GM12878 (cell line): Measurements from ENCODE around the gene PPP1R14B. TPM values are rescaled to one million over a fixed set of nuclear protein-coding genes. Genes with fewer than 3 reads are reported as not detected.

ENCODE experiments used
- CREB1 ChIP-seq: IDR thresholded peaks from 2 replicates; pipeline ENCODE4 v1.6.1; 2012; ENCODE audit warnings: low read depth, mild to moderate bottlenecking, inconsistent platforms
- CTCF ChIP-seq, 3 experiments: IDR thresholded peaks in 2 of 3; conservative IDR thresholded peaks in 1 of 3; 2 replicates each; pipeline ENCODE4 v1.5.1; 2011; ENCODE audit warnings: low read depth in 3 of 3, low read length in 3 of 3, mild to moderate bottlenecking in 3 of 3, control low read depth in 2 of 3, moderate library complexity in 2 of 3, inconsistent platforms in 1 of 3, mixed read lengths in 1 of 3; ENCODE audit not compliant: control insufficient read depth in 2 of 3, insufficient read depth in 1 of 3; ENCODE audit errors: extremely low read depth in 1 of 3
- HDAC2 ChIP-seq: fragments of 200-600 bp; sonication (generic); IDR thresholded peaks from 2 replicates; pipeline ENCODE4 v1.6.1; 2017
- IRF3 ChIP-seq: fragments of 450-650 bp; IDR thresholded peaks from 2 replicates; pipeline ENCODE4 v1.6.1; 2014; ENCODE audit warnings: mild to moderate bottlenecking
- IRF4 ChIP-seq: IDR thresholded peaks from 2 replicates; pipeline ENCODE4 v1.6.1; 2011; ENCODE audit warnings: low read depth, low read length
- PRDM15 ChIP-seq: fragments of 450-650 bp; formaldehyde crosslinking; IDR thresholded peaks from 2 replicates; pipeline ENCODE4 v1.4.0; 2020; ENCODE audit warnings: mild to moderate bottlenecking, moderate library complexity
- RBBP5 ChIP-seq: fragments of 200-600 bp; sonication (generic); conservative IDR thresholded peaks from 2 replicates; pipeline ENCODE4 v1.6.1; 2016
- SKIL ChIP-seq: fragments of 450-650 bp; IDR thresholded peaks from 2 replicates; pipeline ENCODE4 v1.6.1; 2017; ENCODE audit warnings: mild to moderate bottlenecking, low read depth, inconsistent platforms; ENCODE audit not compliant: poor library complexity, severe bottlenecking
- SMC3 ChIP-seq: IDR thresholded peaks from 2 replicates; pipeline ENCODE4 v1.6.1; 2011; ENCODE audit warnings: low read length, improper control_type of control experiment, borderline replicate concordance
- SP1 ChIP-seq: IDR thresholded peaks from one replicate; pipeline ENCODE4 v1.6.1; 2011; ENCODE audit warnings: low read depth, low read length
- SPI1 ChIP-seq: IDR thresholded peaks from 2 replicates; pipeline ENCODE4 v1.6.1; 2011; ENCODE audit warnings: low read depth, mild to moderate bottlenecking, low read length, moderate library complexity, borderline replicate concordance; ENCODE audit not compliant: insufficient read depth
- SREBF1 ChIP-seq: IDR thresholded peaks from 2 replicates; pipeline ENCODE4 v1.6.1; 2012; ENCODE audit warnings: mild to moderate bottlenecking, low read length
- ZNF592 ChIP-seq: fragments of 450-650 bp; IDR thresholded peaks from 2 replicates; pipeline ENCODE4 v1.6.1; 2017; ENCODE audit warnings: mild to moderate bottlenecking, moderate library complexity
- polyA plus RNA-seq, 11 experiments: library from polyadenylated mRNA; depleted of rRNA in 4 of 11; unstranded in 6 of 11; stranded (reverse) in 5 of 11; fragments of >200 nt; fragmentation: Nextera tagmentation in 4 of 11; fragmentation: Illumina TruSeq in 1 of 11; extraction: Ambion mirVana in 4 of 11; extraction: Trizol in 1 of 11; gene quantifications; 1 replicate in 1 of 11; 2 replicates in 10 of 11; pipeline versions ENCODE4 v1.2.1 to v1.2.3, GENCODE V29; 2011 to 2016; ENCODE audit warnings: inconsistent platforms in 2 of 11, missing spikeins in 2 of 11, low read depth in 1 of 11
- total RNA-seq, 4 experiments: library from RNA; depleted of rRNA in 3 of 4; stranded (reverse); fragments of >200 nt in 3 of 4; fragmentation: Illumina TruSeq in 1 of 4; extraction: Trizol in 1 of 4; gene quantifications; 2 replicates each; pipeline versions ENCODE4 v1.2.1 to v1.2.3, GENCODE V29; 2013 to 2021

Gene PPP1R14B
- total and polyA plus RNA-seq, 10 of the 15 experiments (the other 5 are each of a cell fraction or from before 2014, with no cell fraction given): 8.4 to 283 (median 124) TPM

GRCh38 chr11:64225608-64226506, 20.9 kb downstream of the PPP1R14B start, which contains the start of the genes NUDT22 and TRPT1 (continued):
- TF ChIP-seq CTCF (IDR thresholded peaks at IDR 0.05 in 2 of 3, conservative IDR thresholded peaks at IDR 0.05 in 1 of 3; ENCODE audit: control insufficient read depth in 2 of 3, extremely low read depth in 1 of 3, insufficient read depth in 1 of 3, low read depth in 3 of 3, low read length in 3 of 3) (peak; percentile 25 to 48 (median 36); a peak in 4 of 6 replicates), SREBF1 (no peak), RBBP5 (no peak), SP1 (peak; percentile 60), PRDM15 (CRISPR knock-in tag) (no peak), SPI1 (peak; percentile 79), IRF3 (no peak), CREB1 (peak; percentile 52; the same call in 1 of the 2 replicates), ZNF592 (no peak), IRF4 (no peak), SKIL (no peak), HDAC2 (no peak), SMC3 (no peak)
